ENCODE results near the gene TTLL11.

Gene TTLL11

GRCh38 chr9:121945849-121946248 lies 147.3 kb downstream of the TTLL11 start:
- H3K27me3 ChIP-seq (ENCODE audit: insufficient read depth, low read length, poor library complexity, severe bottlenecking), result no peaks in the 10 kb centered on the region
- H3K36me3 ChIP-seq (ENCODE audit: insufficient read depth, low read length), result peaks cover 6% of the 10 kb centered on the region; the same call in 1 of the 2 replicates
- no peaks in the 10 kb centered on the region for H3F3A ChIP-seq (ENCODE audit: low read depth)
- no peak overlapping the region for H3K4me3 ChIP-seq (ENCODE audit: low read length, poor library complexity, severe bottlenecking)
- H4K20me1 ChIP-seq (ENCODE audit: insufficient read depth, low read length, poor library complexity, severe bottlenecking), result peaks cover 7% of the 10 kb centered on the region
- peaks cover 4% of the 10 kb centered on the region for H3K4me1 ChIP-seq (ENCODE audit: insufficient read depth, low read length, poor library complexity, severe bottlenecking)
- H3K79me2 ChIP-seq (ENCODE audit: insufficient read depth, low read length), result peaks cover 40% of the 10 kb centered on the region; the same call in 1 of the 2 replicates
- H3K9me3 ChIP-seq (ENCODE audit: insufficient read depth, low read depth, low read length), result no peaks in the 10 kb centered on the region
- TF ChIP-seq CTCF (conservative IDR thresholded peaks at IDR 0.05; ENCODE audit: low read length), result no peak
- TF ChIP-seq EZH2phosphoT487 (IDR thresholded peaks at IDR 0.05; ENCODE audit: borderline replicate concordance), result no peak
- no peak overlapping the region for H2AFZ ChIP-seq (ENCODE audit: low read length)
- H3K4me2 ChIP-seq (ENCODE audit: low read depth, low read length, poor library complexity, severe bottlenecking), result no peak overlapping the region
- no peak overlapping the region for H3K9ac ChIP-seq (ENCODE audit: low read depth, low read length, poor library complexity, severe bottlenecking)
- H3K9me2 ChIP-seq (replicated peaks; ENCODE audit: low read depth, low read length), result no peaks in the 10 kb centered on the region

GRCh38 chr9:121945281-121945680 lies 147.8 kb downstream of the TTLL11 start:
- no peak overlapping the region for H3K4me3 ChIP-seq (ENCODE audit: low read length, poor library complexity, severe bottlenecking)
- H3K4me2 ChIP-seq (ENCODE audit: low read depth, low read length, poor library complexity, severe bottlenecking), result no peak overlapping the region
- H2AFZ ChIP-seq (ENCODE audit: low read length), result no peak overlapping the region
- no peak overlapping the region for H3K9ac ChIP-seq (ENCODE audit: low read depth, low read length, poor library complexity, severe bottlenecking)
- H3F3A ChIP-seq (ENCODE audit: low read depth), result no peaks in the 10 kb centered on the region
- peaks cover 4% of the 10 kb centered on the region for H4K20me1 ChIP-seq (ENCODE audit: insufficient read depth, low read length, poor library complexity, severe bottlenecking)
- no peaks in the 10 kb centered on the region for H3K9me2 ChIP-seq (replicated peaks; ENCODE audit: low read depth, low read length)
- H3K36me3 ChIP-seq (ENCODE audit: insufficient read depth, low read length), result peaks cover 6% of the 10 kb centered on the region; the same call in 1 of the 2 replicates
- H3K4me1 ChIP-seq (ENCODE audit: insufficient read depth, low read length, poor library complexity, severe bottlenecking), result peaks cover 4% of the 10 kb centered on the region
- H3K9me3 ChIP-seq (ENCODE audit: insufficient read depth, low read depth, low read length), result no peaks in the 10 kb centered on the region
- H3K27me3 ChIP-seq (ENCODE audit: insufficient read depth, low read length, poor library complexity, severe bottlenecking), result no peaks in the 10 kb centered on the region
- TF ChIP-seq EZH2phosphoT487 (IDR thresholded peaks at IDR 0.05; ENCODE audit: borderline replicate concordance) (no peak), CTCF (conservative IDR thresholded peaks at IDR 0.05; ENCODE audit: low read length) (no peak)
- peaks cover 37% of the 10 kb centered on the region; the same call in 1 of the 2 replicates for H3K79me2 ChIP-seq (ENCODE audit: insufficient read depth, low read length)

DNA sequence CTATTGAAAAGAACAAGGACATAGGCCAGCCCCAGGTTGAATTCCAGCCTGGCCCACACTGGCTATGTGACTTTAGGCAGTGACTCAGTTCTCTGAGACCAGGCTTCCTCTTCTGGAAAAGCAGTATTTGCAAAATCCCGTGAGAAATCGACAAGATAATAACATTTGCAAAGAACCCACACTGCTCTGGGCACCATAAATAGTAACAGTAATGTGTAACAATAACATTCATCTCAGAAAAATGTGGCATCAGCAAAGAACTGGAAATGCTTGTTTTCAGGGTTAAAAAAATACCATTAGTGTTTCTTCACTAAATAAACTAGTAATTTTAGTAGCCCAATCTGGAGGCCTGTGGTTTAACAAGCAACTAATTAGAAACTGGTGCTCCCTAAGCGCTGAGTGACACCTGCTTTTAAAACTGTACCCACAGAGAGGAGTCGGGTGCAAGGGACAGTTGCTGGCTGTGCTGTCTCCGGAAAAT lies 148.4 kb downstream of the TTLL11 start:
- Histone ChIP-seq H3K27me3 (ENCODE audit: insufficient read depth, low read length, poor library complexity, severe bottlenecking) (no peaks in the 10 kb centered on the region), H3K9ac (ENCODE audit: low read depth, low read length, poor library complexity, severe bottlenecking) (no peak overlapping the region), H3K4me2 (ENCODE audit: low read depth, low read length, poor library complexity, severe bottlenecking) (no peak overlapping the region), H3F3A (ENCODE audit: low read depth) (no peaks in the 10 kb centered on the region), H3K9me3 (ENCODE audit: insufficient read depth, low read depth, low read length) (no peaks in the 10 kb centered on the region), H3K4me3 (ENCODE audit: low read length, poor library complexity, severe bottlenecking) (no peak overlapping the region), H3K4me1 (ENCODE audit: insufficient read depth, low read length, poor library complexity, severe bottlenecking) (peaks cover 4% of the 10 kb centered on the region), H4K20me1 (ENCODE audit: insufficient read depth, low read length, poor library complexity, severe bottlenecking) (peaks cover 4% of the 10 kb centered on the region), H3K79me2 (ENCODE audit: insufficient read depth, low read length) (peaks cover 33% of the 10 kb centered on the region; the same call in 1 of the 2 replicates), H2AFZ (ENCODE audit: low read length) (no peak overlapping the region), H3K9me2 (replicated peaks; ENCODE audit: low read depth, low read length) (no peaks in the 10 kb centered on the region), H3K36me3 (ENCODE audit: insufficient read depth, low read length) (peaks cover 6% of the 10 kb centered on the region; the same call in 1 of the 2 replicates)
- no peak for TF ChIP-seq EZH2phosphoT487 (IDR thresholded peaks at IDR 0.05; ENCODE audit: borderline replicate concordance)

- no peak overlapping the region for H3K4me2 ChIP-seq (ENCODE audit: low read depth, low read length, poor library complexity, severe bottlenecking)
- no peaks in the 10 kb centered on the region for H3F3A ChIP-seq (ENCODE audit: low read depth)
- no peak overlapping the region for H2AFZ ChIP-seq (ENCODE audit: low read length)
- no peak overlapping the region for H3K9ac ChIP-seq (ENCODE audit: low read depth, low read length, poor library complexity, severe bottlenecking)
- H3K27me3 ChIP-seq (ENCODE audit: insufficient read depth, low read length, poor library complexity, severe bottlenecking), result no peaks in the 10 kb centered on the region
- H3K36me3 ChIP-seq (ENCODE audit: insufficient read depth, low read length), result peaks cover 6% of the 10 kb centered on the region; the same call in 1 of the 2 replicates
- peaks cover 25% of the 10 kb centered on the region for H3K79me2 ChIP-seq (ENCODE audit: insufficient read depth, low read length)
- peaks cover 4% of the 10 kb centered on the region for H3K4me1 ChIP-seq (ENCODE audit: insufficient read depth, low read length, poor library complexity, severe bottlenecking)
- H3K9me3 ChIP-seq (ENCODE audit: insufficient read depth, low read depth, low read length), result no peaks in the 10 kb centered on the region
- no peak for TF ChIP-seq CTCF (conservative IDR thresholded peaks at IDR 0.05; ENCODE audit: low read length)
- no peak for TF ChIP-seq EZH2phosphoT487 (IDR thresholded peaks at IDR 0.05; ENCODE audit: borderline replicate concordance)
- no peak overlapping the region for H3K4me3 ChIP-seq (ENCODE audit: low read length, poor library complexity, severe bottlenecking)
- no peaks in the 10 kb centered on the region for H3K9me2 ChIP-seq (replicated peaks; ENCODE audit: low read depth, low read length)
- peaks cover 7% of the 10 kb centered on the region for H4K20me1 ChIP-seq (ENCODE audit: insufficient read depth, low read length, poor library complexity, severe bottlenecking)
Measured at GRCh38 chr9:121943463-121943862, 149.6 kb downstream of the TTLL11 start.

Measured in Loucy (cell line).